Mesenteric fat pad (tissue), 1 donor: Measurements from ENCODE around the gene RTN4RL2. TPM values are rescaled to one million over a fixed set of nuclear protein-coding genes. Genes with fewer than 3 reads are reported as not detected.

ENCODE experiments used
- DNase-seq: peaks from one replicate; pipeline ENCODE4 v3.0.0-alpha.2; 2020; ENCODE audit warnings: low spot score
- total RNA-seq: library from RNA; stranded (reverse); fragmentation: NEBNext Ultra II Directional; extraction: Animal tissue kit (Norgen Biotek cat#: 25700); gene quantifications from one replicate; pipeline ENCODE4 v1.2.1, GENCODE V29; 2021
- donor health status: DM: yes; HTN: yes; CAD: no.

The RTN4RL2 gene
- total RNA-seq, 1 donor from 2014 or later: 2.8 TPM

- no peak for DNase-seq
Measured at GRCh38 chr11:57498540-57498939, 38.2 kb downstream of the RTN4RL2 start.

DNA sequence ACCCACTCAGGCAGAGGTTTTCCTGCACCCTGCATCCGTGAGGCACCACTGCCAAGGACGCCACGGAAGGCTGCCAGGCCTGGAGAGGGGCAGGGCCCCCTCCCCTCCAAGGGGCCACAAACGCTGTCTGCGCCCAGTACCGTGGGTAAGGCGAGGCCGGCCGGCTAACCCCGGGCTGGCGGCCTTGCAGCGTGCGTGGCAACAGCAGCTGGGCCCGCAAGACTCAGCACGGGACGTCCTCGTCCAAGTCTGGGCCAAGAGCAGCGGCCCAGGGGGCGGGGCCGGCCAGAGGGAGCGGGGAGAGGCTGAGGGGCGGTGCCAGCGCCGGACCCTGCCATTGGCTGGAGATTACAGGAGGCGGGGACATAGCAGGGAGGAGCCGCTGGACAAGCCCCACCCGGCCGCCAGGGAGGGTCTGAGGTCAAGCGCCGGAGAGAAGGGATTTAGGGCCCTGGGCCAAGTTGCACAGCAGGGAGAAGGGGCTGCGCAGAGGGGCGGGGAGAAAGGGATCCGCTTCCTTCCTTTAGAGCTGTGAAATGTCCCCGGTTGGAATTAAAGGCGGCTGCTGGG, 39.2 kb downstream of the RTN4RL2 start:
- DNase-seq: peak; percentile 98

DNA sequence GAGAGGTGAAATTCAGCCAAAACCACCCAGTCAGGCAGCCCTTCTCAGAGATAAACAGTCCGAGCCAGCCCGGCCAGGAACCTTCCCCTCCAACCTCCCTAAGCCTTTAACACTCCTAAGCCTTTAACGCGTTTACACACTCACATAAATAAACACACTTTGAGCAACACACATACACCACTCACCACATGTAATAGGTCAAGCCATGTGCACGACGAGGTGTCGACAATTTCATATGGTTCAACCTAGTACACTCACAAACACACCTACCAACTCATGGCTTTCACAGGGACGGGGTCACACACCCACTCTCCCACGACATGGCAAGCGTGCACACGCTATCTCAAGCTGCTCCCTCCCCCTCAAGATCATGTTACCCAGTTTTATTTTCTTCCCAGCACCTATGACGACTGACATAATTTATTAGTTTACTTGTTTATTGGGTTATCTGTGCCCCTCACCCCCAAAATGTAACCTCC, 39.7 kb downstream of the RTN4RL2 start:
- DNase-seq: no peak

DNA sequence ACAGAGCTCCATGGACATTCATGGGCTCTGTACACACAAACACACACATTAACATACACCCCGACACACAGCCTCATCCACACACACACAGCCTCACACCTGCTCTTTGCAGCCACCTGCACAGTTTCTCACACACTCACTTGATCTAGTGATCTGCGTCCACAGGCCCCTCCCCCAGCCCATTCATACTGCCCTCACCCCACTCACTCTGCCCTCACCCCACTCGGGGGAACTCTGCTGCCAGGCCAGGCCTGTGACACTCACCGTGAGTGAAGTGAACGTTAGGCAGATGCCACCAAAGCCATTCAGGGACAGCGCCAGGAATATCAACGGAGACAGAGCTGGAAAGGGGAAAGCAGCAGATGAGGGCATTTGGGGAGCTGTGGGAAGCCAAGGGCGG, 40.2 kb downstream of the RTN4RL2 start:
- DNase-seq: no peak

GRCh38 chr11:57500926-57501325, 40.6 kb downstream of the RTN4RL2 start:
- no peak for DNase-seq

DNA sequence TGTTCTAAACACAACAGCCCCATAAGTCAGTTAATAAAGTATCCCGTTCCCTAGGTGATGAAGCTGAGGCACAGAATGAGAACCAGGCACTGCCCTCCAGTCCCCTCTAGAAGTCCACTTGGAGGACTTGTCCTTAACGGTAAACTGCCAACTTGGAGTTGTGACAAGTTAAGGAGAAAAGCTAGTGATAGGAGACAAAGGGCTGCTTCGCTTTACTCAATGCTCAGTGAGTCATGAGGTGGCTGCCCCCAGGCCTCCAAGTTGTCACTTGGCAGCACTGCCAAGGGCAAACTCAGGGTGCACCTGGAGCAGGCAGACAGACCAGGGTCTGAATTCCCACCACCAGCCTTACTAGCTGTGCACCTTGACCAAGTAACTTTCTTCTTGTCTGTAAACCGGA, 41.6 kb downstream of the RTN4RL2 start:
- no peak for DNase-seq

- DNase-seq: no peak
Measured at GRCh38 chr11:57502376-57502775, 42.0 kb downstream of the RTN4RL2 start.

- no peak for DNase-seq
Measured at GRCh38 chr11:57502870-57503269, 42.5 kb downstream of the RTN4RL2 start.

- no peak for DNase-seq
Measured at GRCh38 chr11:57504511-57504910, 44.2 kb downstream of the RTN4RL2 start.

DNA sequence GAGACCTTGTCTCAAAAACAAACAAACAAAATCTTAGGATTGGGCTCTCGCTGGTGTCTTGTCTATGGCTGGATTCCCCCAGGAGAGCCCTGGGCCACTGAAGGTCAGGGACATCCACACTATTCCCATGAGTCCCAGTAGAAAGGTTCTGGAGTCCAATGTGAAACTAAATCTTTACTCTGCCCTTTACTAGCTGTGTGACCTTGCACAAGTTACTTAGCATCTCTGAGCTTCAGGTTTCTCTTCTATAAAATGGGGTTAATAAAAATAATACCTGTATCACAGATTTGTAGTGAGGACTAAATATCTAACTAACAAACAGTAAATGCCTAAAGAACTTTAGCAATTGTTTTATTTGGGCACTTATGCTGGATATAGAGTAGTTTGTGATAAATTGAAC, 46.2 kb downstream of the RTN4RL2 start:
- no peak for DNase-seq

DNA sequence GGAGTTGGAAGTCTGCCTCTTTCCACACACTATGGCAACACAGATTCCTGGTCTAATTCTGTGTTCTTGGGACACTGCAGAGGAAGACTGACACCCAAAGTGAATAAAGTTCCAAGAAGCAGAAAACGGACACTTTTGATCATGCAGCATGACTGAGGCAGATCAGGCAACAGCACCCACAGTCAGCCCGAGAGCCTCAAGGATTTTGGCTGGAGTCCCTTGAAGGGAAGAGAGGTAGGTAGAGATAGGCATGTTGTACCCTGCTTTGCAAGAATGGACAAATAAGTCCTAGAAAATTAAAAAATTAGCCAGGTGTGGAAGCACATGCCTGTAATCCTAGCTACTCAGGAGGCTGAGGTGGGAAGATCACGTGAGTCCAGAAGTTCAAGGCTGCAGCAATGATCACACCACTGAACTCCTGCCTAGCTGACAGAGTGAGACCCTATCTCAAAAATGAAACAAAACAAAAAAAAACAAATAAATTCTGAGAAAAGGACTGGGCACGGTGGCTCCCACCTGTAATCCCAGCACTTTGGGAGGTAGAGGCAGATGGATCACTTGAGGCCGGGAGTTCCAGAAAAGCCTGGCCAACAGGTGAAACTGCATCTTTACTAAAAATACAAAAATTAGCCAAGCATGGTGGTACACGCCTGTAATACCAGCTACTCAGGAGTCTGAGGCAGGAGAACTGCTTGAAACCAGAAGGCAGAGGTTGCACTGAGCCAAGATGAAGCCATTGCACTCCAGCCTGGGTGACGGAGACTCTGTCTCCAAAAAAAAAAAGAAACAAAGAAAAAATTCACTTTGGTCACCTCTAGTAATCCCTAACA, 48.2 kb downstream of the RTN4RL2 start:
- DNase-seq: no peak

DNA sequence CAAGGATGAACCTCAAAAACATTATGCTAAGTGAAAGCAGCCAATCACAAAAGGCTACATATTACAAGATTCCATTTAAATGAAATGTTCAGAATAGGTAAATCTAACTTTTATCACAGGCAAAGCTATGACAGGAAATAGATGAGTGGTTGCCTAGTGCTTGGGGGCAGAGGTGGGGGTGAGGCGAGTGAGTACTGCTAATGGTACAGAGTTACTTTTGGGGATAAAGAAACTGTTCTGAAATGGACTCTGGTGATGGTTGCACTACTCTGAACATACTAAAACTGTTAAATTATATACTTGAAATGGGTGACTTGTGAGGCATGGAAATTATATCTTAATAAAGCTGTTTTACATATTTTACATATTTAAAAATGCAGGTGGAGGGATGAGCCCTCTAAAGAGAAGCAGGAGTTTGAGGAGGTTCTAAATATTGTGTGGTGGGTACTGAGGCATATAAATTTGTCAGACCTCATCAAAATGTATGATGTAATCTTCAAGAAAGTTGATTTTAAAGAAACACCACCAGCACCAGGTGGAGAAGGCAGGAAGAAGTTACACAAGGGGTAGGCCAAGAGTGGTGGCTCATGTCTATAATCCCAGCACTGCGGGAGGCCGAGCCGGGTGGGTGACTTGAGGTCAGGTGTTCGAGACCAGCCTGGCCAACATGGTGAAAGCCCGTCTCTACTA, 51.6 kb downstream of the RTN4RL2 start:
- no peak for DNase-seq

DNA sequence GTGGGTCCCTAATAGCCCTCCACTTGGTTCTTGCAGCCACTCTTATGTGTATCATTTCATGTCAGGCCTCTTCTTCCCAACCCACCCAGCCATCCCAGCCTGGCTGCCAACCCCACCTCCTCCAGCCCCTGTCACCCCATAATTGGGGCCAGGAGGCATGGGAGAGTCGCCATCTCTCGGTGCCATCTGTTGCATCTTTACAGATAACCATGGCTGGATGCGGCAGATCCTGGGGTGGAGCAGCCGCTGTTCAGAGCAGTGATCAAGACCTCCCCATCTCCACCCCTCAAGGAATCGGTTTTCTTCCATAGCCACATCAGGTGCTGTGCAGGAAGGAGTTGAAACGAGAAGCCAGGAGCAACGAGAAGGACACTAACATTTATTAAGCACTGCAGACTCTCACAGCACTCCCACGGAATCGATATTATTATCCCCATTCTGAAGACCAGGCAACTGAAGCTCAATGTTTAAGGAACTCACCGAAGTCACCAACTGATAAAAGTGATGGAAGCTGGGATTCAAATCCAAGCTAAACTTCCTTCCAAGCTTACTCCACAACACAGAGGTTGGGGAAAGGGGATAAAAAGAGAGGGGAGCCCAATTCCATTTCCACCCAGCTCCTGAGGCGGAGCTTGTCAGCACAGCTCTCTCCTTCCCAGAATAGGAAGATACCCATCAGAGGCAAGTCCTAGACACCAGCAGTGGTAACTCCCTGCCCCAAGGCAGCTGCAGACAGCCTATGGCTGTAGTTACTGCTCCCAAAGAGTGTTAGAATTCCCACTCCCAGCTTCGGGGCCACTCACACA, 52.5 kb downstream of the RTN4RL2 start:
- DNase-seq: no peak

DNA sequence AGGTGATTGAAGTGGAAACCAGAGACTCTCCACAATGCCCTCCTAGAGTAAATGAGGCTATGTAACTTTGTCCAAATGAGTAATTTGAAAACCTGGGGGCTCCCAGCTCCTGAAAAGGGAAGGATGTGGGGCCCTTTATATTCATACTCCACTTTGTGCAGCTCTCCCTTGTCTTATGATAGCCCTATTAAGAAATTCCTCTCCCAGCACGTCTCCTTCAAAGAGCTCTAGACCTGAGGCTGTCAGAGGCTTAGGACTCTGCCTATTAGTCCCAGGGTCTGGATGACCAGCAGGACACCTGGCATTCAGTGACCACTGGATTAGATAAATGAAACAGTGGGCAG, 53.1 kb downstream of the RTN4RL2 start:
- DNase-seq: no peak

DNA sequence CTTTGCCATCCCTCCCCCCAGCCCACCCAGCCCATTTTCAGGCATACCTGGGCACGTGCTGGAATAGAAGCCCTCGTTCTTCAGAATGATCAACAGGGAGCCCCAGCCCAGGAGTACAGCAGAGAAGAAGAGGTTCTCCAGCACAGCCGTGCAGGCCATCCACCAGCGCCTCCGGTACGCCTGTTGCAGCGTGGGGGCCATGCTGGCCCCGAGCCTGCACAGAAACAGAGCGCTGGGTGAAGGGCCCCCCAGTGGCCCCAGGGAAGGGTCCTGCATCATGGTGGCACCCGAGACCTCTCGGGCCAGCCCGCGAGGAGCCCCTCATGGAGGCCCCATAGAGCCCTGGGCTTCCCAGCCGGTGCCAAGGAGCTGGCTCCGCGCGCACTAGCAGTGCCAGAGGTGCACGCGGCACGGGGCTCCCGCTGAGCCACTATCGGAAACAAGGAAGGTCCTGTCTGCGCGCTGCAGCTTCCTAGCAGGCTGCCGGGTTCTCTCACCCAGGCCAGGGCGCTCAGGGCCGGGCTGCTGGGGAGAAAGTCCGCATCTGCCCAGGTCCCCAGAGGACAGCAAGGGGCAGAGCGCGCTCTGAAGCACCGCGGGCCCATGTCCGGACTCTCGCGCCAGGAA, 53.7 kb downstream of the RTN4RL2 start:
- DNase-seq: no peak

DNA sequence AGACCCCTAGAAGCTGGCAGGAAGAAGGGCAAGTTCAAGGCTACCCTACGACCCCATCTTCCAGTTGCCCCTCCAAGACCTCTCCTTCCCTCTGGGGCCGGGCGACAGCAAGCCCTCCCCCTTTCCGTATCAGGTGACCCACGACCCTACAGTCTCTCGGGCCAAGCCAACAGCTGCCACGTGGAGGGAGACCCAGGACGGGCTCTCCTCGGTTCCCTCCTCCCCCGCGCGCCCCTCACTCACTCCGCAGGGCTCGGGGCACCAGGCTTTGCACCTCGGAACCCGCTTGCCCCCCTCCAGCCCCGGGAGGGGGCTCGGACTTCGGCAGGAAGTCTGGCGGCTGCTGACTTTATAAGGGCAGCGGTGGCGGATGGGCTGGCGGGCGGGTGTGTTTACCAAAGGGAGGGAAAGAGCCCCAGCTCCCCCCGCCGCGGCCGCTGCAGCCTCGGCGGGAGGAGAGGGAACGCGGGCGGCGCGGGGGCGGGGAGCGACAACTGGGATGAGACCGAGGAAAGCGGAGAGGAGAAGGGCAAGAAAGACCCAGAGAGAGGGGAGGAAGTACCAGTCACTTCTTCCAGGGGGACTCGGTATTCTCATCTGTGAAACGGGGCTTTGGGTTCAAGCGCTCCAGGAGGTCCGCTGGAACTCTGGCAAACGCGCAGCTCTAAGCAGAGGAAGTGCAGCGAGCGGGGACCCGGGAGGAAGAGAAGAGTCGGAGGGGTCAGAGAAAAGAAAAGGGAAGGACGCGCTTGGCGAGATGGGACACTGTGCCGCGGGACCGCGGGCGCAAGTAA, 54.4 kb downstream of the RTN4RL2 start:
- DNase-seq: no peak

GRCh38 chr11:57515332-57516060, 55.2 kb downstream of the RTN4RL2 start, which contains the start of gene SLC43A1:
Gene SLC43A1, minus strand, starts transcription at chr11:57515702. Its CDS starts 1,591 bp downstream, at chr11:57514111.
- no peak for DNase-seq

DNA sequence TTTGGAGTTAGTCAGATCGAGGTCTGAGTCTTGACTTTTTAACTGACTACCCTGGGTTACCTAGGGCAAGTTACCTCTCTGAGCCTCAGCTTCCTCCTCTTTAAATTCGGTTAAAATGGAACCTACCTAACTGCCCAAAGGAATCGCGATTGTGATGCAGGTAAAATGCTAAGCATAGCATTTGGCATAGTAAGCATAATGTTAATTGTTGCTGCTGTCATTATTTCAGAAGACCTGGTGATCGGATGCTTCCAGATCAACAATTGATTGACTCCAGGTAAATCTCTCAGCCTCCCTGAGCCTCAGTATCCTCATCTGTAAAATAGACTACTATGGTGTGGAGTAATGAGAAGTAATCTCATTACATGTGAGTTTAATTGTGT, 55.7 kb downstream of the RTN4RL2 start:
- DNase-seq: no peak

DNA sequence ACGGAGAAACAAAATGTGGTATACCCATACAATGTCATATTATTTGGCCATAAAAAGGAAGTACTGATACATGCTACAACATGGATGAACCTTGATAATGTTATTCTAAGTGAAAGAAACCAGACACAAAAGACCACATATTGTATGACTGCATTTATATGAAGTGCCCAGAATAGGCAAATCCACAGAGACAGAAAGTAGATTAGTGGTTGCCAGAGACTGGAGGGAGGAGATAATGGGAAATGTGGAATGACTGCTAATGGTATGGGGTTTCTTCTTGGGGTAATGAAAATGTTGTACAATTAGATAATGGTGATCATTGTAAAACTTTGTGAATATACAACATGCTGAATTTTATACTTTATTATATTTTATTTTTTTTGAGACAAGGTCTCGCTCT, 60.8 kb downstream of the RTN4RL2 start:
- DNase-seq: no peak
